GM13976 (cell line): ENCODE measurements around the gene CRYGN.

ENCODE experiments used
- DNase-seq: peaks from one replicate; pipeline ENCODE4 v3.0.0; 2012; ENCODE audit warnings: low spot score
- in situ Hi-C: fragments of 300-500 bp; cut with MboI; formaldehyde crosslinking; loops from one replicate; pipeline ENCODE4 v1.12.0; 2022; ENCODE audit warnings: low sequenced_read_pairs, mixed read lengths, inconsistent platforms; ENCODE audit not compliant: unreplicated experiment
- TF ChIP-seq, protein P1 (sequence below): IDR thresholded peaks from 2 replicates; pipeline ENCODE4 v1.5.1; 2012; ENCODE audit warnings: borderline replicate concordance, mild to moderate bottlenecking; ENCODE audit not compliant: insufficient read depth; ENCODE audit errors: extremely low read depth, missing control alignments, control extremely low read depth

CRYGN gene

GRCh38 chr7:151427705-151428377 is 12.1 kb downstream of the CRYGN start:
- TF ChIP-seq, protein P1, sequence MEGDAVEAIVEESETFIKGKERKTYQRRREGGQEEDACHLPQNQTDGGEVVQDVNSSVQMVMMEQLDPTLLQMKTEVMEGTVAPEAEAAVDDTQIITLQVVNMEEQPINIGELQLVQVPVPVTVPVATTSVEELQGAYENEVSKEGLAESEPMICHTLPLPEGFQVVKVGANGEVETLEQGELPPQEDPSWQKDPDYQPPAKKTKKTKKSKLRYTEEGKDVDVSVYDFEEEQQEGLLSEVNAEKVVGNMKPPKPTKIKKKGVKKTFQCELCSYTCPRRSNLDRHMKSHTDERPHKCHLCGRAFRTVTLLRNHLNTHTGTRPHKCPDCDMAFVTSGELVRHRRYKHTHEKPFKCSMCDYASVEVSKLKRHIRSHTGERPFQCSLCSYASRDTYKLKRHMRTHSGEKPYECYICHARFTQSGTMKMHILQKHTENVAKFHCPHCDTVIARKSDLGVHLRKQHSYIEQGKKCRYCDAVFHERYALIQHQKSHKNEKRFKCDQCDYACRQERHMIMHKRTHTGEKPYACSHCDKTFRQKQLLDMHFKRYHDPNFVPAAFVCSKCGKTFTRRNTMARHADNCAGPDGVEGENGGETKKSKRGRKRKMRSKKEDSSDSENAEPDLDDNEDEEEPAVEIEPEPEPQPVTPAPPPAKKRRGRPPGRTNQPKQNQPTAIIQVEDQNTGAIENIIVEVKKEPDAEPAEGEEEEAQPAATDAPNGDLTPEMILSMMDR = no peak
- in situ Hi-C loops = no loop called here
- DNase-seq = peak; percentile 18

DNA sequence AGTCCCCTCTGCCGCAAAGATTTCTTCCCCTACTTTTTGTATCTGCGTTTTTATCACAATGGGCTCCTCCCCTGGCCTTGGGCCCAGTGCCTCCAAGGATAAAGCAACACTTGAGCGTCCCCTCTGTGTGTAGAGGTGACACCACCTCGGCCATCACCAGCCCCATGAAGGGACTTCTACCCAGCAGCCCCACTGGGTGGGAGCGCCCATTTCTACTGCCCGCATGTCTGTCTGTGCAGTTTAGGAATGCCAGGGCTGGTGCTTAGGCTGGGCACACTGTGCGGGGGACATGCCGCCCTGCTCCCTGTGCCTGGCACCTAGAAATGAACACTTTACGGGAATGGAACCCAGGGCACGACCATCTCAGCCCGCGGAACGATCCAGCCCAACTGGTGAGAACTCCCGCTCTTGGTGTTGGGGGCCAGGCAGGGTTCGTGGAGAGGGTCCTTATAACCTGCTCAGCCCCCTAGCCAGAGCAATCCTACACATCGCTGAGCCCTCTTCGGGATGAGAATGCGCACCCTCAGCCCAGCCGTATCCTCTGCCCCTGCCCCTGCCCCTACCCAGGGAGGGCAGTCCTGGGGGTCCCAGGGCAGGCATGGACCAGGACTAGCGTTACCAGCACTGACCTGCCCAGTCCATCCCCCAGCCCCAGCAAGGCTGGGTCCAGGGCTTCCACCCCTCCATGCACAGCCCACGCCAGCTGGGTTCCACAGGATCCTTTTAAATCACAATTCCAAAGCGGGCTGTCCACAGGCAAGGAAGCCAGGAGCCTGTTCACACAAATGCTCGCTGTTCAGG is 12.8 kb downstream of the CRYGN start:
- DNase-seq = peak; percentile 10
- in situ Hi-C loops = no loop called here
- TF ChIP-seq, protein P1 = no peak

GRCh38 chr7:151426441-151426903 is 13.5 kb downstream of the CRYGN start:
- DNase-seq = no peak
- TF ChIP-seq, protein P1 = no peak
- in situ Hi-C loops = no loop called here

- no peak for DNase-seq
- TF ChIP-seq, protein P1 = no peak
These were observed 14.1 kb downstream of the CRYGN start for GRCh38 chr7:151425670-151426440.

DNA sequence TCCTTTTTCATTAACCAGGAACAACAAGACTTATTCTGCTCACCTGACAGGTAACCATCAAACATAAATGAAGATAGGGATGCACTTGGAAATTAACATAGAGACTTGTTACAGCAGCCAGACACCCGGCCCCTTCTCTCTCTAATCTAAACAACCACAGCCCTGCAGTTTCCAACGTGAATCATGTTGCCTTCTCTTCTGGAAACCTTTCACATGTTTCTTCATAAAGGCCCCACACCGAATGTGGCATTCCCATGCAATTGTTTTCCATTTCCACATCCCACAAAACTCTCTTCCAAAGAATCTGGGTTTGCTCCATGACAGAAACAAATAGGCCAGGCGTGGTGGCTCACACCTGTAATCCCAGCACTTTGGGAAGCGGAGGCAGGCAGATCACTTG is 15.1 kb downstream of the CRYGN start:
- TF ChIP-seq, protein P1 = no peak
- DNase-seq = no peak
- in situ Hi-C loops = no loop called here

More at GRCh38 chr7:151425670-151426440, 14.1 kb downstream of the CRYGN start:
- in situ Hi-C loops = no loop called here

- TF ChIP-seq, protein P1 = no peak
- no peak for DNase-seq
- in situ Hi-C loops = no loop called here
These were observed 16.0 kb downstream of the CRYGN start for GRCh38 chr7:151423936-151424335.
